A673 (cell line): ENCODE data around the gene SMARCD2. TPM values are rescaled to one million over a fixed set of nuclear protein-coding genes. Genes with fewer than 3 reads are reported as not detected.

Experiments used
- BruUV-seq: library from RNA; stranded (reverse); fragments of 400-500 nt; replicated peaks from 2 replicates; lab custom pipeline; 2021; lab: Mats Ljungman, UMichigan
- CTCF ChIA-PET: fragments of 300-600 bp; sonication (Branson Sonifier 250); formaldehyde crosslinking; loops from one replicate; lab custom pipeline; 2022; ENCODE audit warnings: antibody characterized with exemption; lab: Charles Lee
- POLR2A ChIA-PET: fragments of 300-600 bp; sonication (Branson Sonifier 250); formaldehyde crosslinking; loops from one replicate; lab custom pipeline; 2022; ENCODE audit warnings: antibody characterized with exemption; ENCODE audit not compliant: low non-redundant PET; lab: Charles Lee
- DNase-seq: peaks from one replicate; pipeline ENCODE4 v3.0.0-alpha.2; 2015; ENCODE audit warnings: low spot score
- H3K27ac ChIP-seq: fragments of 200-600 bp; sonication (generic); 2 replicates; pipeline ENCODE4 v1.5.1; 2016; ENCODE audit warnings: mixed run types, low read depth, mild to moderate bottlenecking, mixed read lengths, antibody characterized with exemption, low read length; ENCODE audit not compliant: poor library complexity, severe bottlenecking
- H3K27me3 ChIP-seq: fragments of 200-600 bp; sonication (generic); replicated peaks from 2 replicates; pipeline ENCODE4 v1.6.1; 2017; ENCODE audit warnings: mixed run types, low read depth, mild to moderate bottlenecking, mixed read lengths, antibody characterized with exemption, low read length; ENCODE audit not compliant: insufficient read depth, poor library complexity
- H3K36me3 ChIP-seq: fragments of 200-600 bp; sonication (generic); 2 replicates; pipeline ENCODE4 v1.6.1; 2016; ENCODE audit warnings: mixed run types, mild to moderate bottlenecking, mixed read lengths, antibody characterized with exemption, low read length; ENCODE audit not compliant: insufficient read depth, poor library complexity, severe bottlenecking
- H3K4me1 ChIP-seq: fragments of 200-600 bp; sonication (generic); 2 replicates; pipeline ENCODE4 v1.6.1; 2017; ENCODE audit warnings: mixed run types, mild to moderate bottlenecking, mixed read lengths, antibody characterized with exemption, low read length; ENCODE audit not compliant: insufficient read depth, poor library complexity, severe bottlenecking
- H3K4me3 ChIP-seq: fragments of 200-600 bp; sonication (generic); 2 replicates; pipeline ENCODE4 v1.5.1; 2016; ENCODE audit warnings: low read depth, mixed run types, mild to moderate bottlenecking, mixed read lengths, low read length; ENCODE audit not compliant: poor library complexity, severe bottlenecking
- H3K9me3 ChIP-seq: fragments of 200-600 bp; sonication (generic); 2 replicates; pipeline ENCODE4 v1.6.1; 2016; ENCODE audit warnings: mixed run types, low read depth, mild to moderate bottlenecking, mixed read lengths, antibody characterized with exemption, low read length; ENCODE audit not compliant: poor library complexity, severe bottlenecking
- CTCF ChIP-seq: fragments of 300-800, 200-600 bp; sonication (generic); conservative IDR thresholded peaks from 2 replicates; pipeline ENCODE4 v1.5.1; 2017; ENCODE audit warnings: low read depth, mild to moderate bottlenecking, antibody characterized with exemption, low read length, moderate library complexity, mixed read lengths
- EZH2 ChIP-seq: fragments of 200-600 bp; sonication (generic); IDR thresholded peaks from 2 replicates; pipeline ENCODE4 v1.6.1; 2017; ENCODE audit warnings: borderline replicate concordance, low read depth, mild to moderate bottlenecking, mixed read lengths, antibody characterized with exemption, low read length; ENCODE audit not compliant: poor library complexity, severe bottlenecking
- intact Hi-C: fragments of 100-400 bp; cut with micrococcal nuclease; formaldehyde crosslinking; loops from one replicate; pipeline ENCODE4 v1.10.0; 2022; ENCODE audit not compliant: unreplicated experiment
- total RNA-seq: library from RNA; stranded (reverse); gene quantifications from 2 replicates; pipeline ENCODE4 v1.2.3, GENCODE V29; 2021

The SMARCD2 gene
- total RNA-seq, 1 experiment from 2014 or later = 71.9 TPM

- TF ChIP-seq EZH2 = no peak
- TF ChIP-seq CTCF = no peak
- H3K4me3 ChIP-seq = no peak overlapping the region
- DNase-seq = no peak
- no peaks in the 10 kb centered on the region for H3K9me3 ChIP-seq
- intact Hi-C loops = no loop called here
- no TSS peak for BruUV-seq
- no peak overlapping the region for H3K27ac ChIP-seq
- no peaks in the 10 kb centered on the region for H3K27me3 ChIP-seq
- no peaks in the 10 kb centered on the region for H3K4me1 ChIP-seq
- POLR2A ChIA-PET = interaction anchor here (0.6 kb wide), 1 partner anchor 16 kb away, joined by 3 read pairs; the partner anchor contains the start of gene DDX42
- CTCF ChIA-PET = no interaction called here
- H3K36me3 ChIP-seq = peaks cover 78% of the 10 kb centered on the region
Measured at GRCh38 chr17:63790057-63790456, 52.4 kb downstream of the SMARCD2 start.

- intact Hi-C loops = no loop called here
- TF ChIP-seq CTCF = no peak
- TF ChIP-seq EZH2 = no peak
- H3K27ac ChIP-seq = no peak overlapping the region
- BruUV-seq = no TSS peak
- H3K9me3 ChIP-seq = no peaks in the 10 kb centered on the region
- ChIA-PET POLR2A (no interaction called here), CTCF (no interaction called here)
- no peaks in the 10 kb centered on the region for H3K4me1 ChIP-seq
- H3K4me3 ChIP-seq = no peak overlapping the region
- no peaks in the 10 kb centered on the region for H3K27me3 ChIP-seq
- H3K36me3 ChIP-seq = peaks cover 62% of the 10 kb centered on the region
- no peak for DNase-seq
Measured at GRCh38 chr17:63786971-63787711, 55.3 kb downstream of the SMARCD2 start.

GRCh38 chr17:63786117-63786516 is 56.4 kb downstream of the SMARCD2 start:
- POLR2A ChIA-PET = no interaction called here

More at GRCh38 chr17:63786117-63786516, 56.4 kb downstream of the SMARCD2 start:
- no peak for TF ChIP-seq EZH2
- TF ChIP-seq CTCF = no peak
- no peaks in the 10 kb centered on the region for H3K4me1 ChIP-seq
- H3K27me3 ChIP-seq = no peaks in the 10 kb centered on the region
- DNase-seq = no peak
- no peak overlapping the region for H3K27ac ChIP-seq
- H3K9me3 ChIP-seq = no peaks in the 10 kb centered on the region
- H3K4me3 ChIP-seq = no peak overlapping the region
- intact Hi-C loops = no loop called here
- CTCF ChIA-PET = no interaction called here
- no TSS peak for BruUV-seq
- peaks cover 55% of the 10 kb centered on the region for H3K36me3 ChIP-seq
